HG02870 (cell line): ENCODE measurements around the gene ASB3.
"Not testable (repeated sequence)": the region's sequence is repeated elsewhere in the genome, so short reads cannot be mapped to it uniquely, and the experiment has no call there.

Experiments
- ATAC-seq: cut with Tn5 transposase; IDR thresholded peaks from one replicate; pipeline ENCODE4 v1.9.1; 2021; ENCODE audit warnings: mild to moderate bottlenecking, moderate library complexity; ENCODE audit not compliant: unreplicated experiment

The ASB3 gene

GRCh38 chr2:53787614-53788289 lies 999 bp upstream of the ASB3 start:
- ATAC-seq, result no peak

- peak; percentile 12 for ATAC-seq
Measured at GRCh38 chr2:53786352-53786704, 425 bp downstream of the ASB3 start.

- ATAC-seq, result no peak
Measured at GRCh38 chr2:53785366-53785765, 1.4 kb downstream of the ASB3 start.

- ATAC-seq, result no peak
Measured at GRCh38 chr2:53784436-53784835, 2.3 kb downstream of the ASB3 start.

GRCh38 chr2:53782676-53783075 lies 4.1 kb downstream of the ASB3 start:
- ATAC-seq, result no peak

- ATAC-seq, result no peak
Measured at GRCh38 chr2:53780056-53780455, 6.7 kb downstream of the ASB3 start.

DNA sequence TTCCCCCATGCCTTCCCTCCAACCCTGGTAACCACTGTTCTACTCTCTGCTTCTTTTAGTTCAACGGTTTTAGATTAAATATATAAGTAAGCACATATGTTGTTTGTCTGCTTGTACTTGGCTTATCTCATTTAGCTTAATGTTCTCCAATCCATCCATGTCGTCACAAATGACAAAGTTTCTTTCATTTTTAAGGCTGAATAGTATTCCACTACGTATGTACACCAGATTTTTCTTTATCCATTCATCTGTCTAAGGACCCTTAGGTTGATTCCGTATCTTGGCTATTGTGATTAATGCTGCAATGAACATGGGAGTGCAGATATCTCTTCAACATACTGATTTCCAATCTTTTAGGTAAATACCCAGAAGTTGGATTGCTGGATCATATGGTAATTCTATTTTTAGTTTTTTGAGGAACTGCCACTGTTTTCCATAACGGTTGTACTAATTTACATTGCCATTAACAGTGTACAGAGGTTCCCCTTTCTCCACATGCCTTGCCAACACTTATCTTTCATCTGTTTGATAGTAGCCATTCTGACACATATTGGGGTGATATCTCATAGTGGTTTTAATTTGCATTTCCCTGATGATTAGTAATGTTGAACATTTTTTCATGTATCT lies 8.1 kb downstream of the ASB3 start:
- no peak for ATAC-seq

- ATAC-seq, result no peak
Measured at GRCh38 chr2:53777134-53777533, 9.6 kb downstream of the ASB3 start.

DNA sequence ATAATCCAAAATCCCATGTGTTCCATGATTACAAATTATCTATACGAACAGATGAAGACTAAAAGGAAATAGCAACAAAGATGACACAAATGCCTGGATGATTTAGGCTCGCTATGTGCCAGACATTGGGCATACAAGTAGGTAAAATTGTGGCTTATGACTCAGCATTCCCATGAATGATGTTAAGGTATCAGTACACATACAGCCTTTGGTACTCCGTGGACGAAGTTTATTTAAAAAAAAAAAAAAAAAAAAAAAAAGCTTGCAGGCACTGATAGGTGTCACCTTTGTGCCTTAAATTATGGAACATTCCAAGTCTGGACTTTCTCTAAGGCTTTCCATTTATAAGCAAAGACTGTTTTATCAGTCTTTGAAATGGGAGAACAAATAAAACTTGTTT lies 16.5 kb downstream of the ASB3 start:
- ATAC-seq, result no peak

- no peak for ATAC-seq
Measured at GRCh38 chr2:53769318-53769945, 17.3 kb downstream of the ASB3 start.

GRCh38 chr2:53768242-53768542 lies 18.6 kb downstream of the ASB3 start:
- peak; percentile 38 for ATAC-seq

DNA sequence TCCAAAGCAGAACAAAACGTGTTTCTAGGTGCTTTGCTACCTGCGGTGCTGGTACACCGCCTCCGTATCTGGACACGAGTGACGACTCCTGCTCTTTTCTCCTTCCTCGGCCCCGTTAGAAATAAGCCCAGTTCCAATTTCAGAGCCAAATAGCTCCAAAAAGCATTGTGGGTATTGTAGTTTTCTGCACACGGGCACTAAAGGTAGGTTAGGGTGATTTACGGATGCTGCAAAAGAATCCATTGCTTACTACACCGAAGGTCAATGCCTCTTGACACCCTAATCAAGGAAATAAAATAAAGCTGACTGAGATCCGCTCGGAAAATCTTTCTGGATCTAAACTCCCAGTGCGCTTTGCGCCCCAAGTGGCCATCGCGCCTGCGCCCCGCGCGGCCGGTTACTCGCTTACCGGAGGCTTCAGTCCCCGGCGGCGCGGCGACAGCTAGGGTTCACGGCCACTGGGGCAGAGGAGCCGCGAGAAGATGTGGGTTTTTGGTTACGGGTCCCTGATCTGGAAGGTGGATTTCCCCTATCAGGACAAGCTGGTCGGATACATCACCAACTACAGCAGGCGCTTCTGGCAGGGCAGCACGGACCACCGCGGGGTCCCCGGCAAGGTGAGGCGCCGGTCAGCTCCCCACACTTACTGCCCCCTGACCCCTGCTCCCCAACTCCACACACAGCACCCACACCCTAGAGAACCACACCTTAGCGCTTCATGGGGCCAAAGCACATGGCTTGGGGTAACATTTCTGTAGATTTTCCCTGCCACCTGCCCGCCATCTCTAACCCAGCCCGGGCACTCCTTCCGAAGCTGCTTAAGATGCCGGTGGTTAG lies 19.1 kb downstream of the ASB3 start, which contains the start of gene CHAC2:
Gene CHAC2 (plus strand): TSS at position 400 of the 837 bp plus-strand sequence. CDS start 83 bp downstream, at position 483.
- ATAC-seq, result peak; percentile 88

DNA sequence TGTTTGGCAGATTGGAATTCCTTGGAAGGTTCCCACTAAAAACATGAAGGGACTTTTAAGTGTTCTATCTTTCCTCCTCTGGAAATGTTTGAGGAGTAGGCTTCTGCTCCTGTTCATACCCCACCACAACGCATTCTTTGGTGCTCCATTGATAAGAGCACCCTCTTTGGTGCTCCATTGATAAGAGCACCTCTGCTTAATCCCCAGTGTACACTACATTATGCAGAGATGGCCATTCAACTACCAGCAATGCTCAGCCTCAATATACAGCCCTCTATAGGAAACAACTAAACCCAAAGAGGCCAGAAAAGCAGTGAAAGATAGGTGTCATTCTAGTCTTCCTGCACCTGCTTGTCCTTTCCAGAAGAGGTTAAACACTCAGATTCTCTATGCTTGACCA lies 21.0 kb downstream of the ASB3 start:
- ATAC-seq, result no peak

GRCh38 chr2:53757206-53757605 lies 29.5 kb downstream of the ASB3 start:
- ATAC-seq, result not testable (repeated sequence)

GRCh38 chr2:53756644-53757043 lies 30.1 kb downstream of the ASB3 start:
- no peak for ATAC-seq

DNA sequence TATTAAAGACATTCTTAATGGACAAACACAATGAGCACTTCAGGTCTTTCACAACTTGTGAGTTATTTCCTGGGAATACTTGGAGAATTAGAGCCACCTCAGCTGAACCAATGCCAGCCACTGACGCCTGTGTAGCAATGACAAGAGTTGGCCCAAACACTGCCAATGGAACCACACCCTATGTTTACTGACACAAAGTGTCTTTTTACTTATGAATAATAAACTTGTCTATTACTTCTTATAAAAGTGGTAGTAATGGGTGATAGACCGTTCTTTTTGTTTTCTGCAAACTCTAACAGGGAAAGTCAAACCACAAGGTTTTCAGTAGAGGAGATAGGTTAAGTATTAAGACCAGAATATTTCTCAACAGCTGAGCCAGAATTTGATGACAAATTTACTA lies 31.6 kb downstream of the ASB3 start:
- no peak for ATAC-seq

DNA sequence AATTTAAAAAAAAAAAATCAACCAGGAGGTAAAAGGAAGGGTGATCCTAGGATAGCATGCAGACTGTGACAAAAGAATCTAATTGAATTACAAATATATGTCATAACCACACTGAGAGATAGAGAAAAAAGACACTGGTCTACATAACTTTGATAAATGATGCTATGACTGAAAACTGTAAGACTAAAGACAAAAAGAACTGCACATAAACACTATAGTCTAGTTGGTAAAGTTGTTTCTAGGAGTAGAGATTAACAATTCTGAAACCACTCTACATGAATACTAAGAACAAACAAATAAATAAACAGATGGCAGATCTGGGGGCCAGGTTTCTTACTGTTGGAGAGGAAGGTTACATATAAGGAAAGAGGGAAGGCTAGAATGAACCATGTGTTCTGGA lies 33.7 kb downstream of the ASB3 start:
- ATAC-seq, result peak; percentile 34

DNA sequence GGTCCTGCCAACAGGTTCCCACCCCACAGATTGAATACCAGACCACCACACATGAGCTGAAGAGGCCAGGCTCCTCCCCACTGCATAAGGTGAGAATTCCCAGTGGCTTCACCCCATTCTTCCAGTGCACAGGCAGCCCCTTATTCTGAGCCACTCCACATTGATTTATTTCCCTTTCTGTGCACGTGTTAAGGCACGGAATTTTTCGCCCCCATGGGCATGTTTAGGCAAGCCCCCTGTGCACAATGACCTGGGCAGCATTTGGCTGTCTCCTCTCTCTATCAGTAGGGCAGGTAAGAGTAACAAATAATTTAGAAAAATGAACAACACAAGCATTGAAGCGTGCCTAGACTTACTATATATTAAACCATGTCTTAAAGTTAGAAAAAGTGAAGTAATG lies 34.4 kb downstream of the ASB3 start:
- no peak for ATAC-seq

- peak; percentile 96 for ATAC-seq
Measured at GRCh38 chr2:53751728-53752127, 35.0 kb downstream of the ASB3 start.

DNA sequence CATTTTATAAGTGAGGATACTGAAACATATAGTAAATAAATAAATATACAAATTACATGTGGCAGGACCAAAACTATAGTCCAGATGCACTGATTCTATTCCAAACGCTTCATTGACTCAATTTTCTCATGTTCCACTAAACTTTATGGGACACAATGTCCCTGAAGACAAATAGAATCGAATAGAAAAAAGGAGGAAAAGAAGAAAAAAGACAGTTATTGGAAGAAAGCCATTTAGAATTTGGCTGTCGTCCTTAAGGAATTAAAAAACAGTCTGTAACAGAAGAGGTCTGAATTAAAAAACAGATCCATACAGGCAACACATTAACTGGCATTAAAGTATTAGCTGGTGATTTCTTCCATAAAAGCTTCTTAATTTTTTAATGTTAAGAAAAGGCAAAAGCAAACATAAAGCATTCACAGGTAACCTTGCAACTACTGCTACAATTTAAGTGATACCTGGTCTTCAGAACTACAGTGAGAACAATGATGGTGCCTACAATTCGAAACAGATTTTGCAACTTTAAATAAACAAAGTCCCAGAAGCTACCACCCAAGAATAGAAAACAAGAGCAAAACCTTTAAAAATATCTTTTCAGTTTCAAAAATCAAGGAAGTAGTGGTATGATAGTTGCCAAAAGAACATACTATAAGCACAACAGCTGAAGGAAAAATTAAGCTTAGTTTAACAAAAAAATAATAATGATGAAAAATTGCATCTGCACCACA lies 36.5 kb downstream of the ASB3 start:
- ATAC-seq, result peak; percentile 20
